T-helper 1 cell (primary cell): ENCODE results near the gene CDHR3.

ENCODE experiments used
- DNase-seq, 5 donors: peaks; one replicate each; pipeline ENCODE4 v3.0.0-alpha.2; 2012 to 2020

Gene CDHR3

GRCh38 chr7:106029941-106030340 lies 66.9 kb downstream of the CDHR3 start:
- no peak for DNase-seq

- no peak for DNase-seq
Observed at GRCh38 chr7:106031300-106032035, 68.4 kb downstream of the CDHR3 start.

- no peak for DNase-seq
Observed at GRCh38 chr7:106032295-106032694, 69.2 kb downstream of the CDHR3 start.

- no peak for DNase-seq
Observed at GRCh38 chr7:106033735-106034134, 70.7 kb downstream of the CDHR3 start.

GRCh38 chr7:106034383-106034782 lies 71.3 kb downstream of the CDHR3 start:
- DNase-seq = no peak

- DNase-seq = no peak
Observed at GRCh38 chr7:106035568-106035967, 72.5 kb downstream of the CDHR3 start.

- no peak for DNase-seq
Observed at GRCh38 chr7:106036004-106036403, 72.9 kb downstream of the CDHR3 start.

GRCh38 chr7:106037489-106038176 lies 74.6 kb downstream of the CDHR3 start:
- no peak for DNase-seq

GRCh38 chr7:106038289-106038688 lies 75.2 kb downstream of the CDHR3 start:
- no peak for DNase-seq

GRCh38 chr7:106038916-106039315 lies 75.9 kb downstream of the CDHR3 start:
- DNase-seq = no peak

- DNase-seq = no peak
Observed at GRCh38 chr7:106039486-106040060, 76.5 kb downstream of the CDHR3 start.

GRCh38 chr7:106041140-106041717 lies 78.2 kb downstream of the CDHR3 start:
- peak in 1 of 5 donors; percentile 29 for DNase-seq

- DNase-seq = no peak
Observed at GRCh38 chr7:106042196-106042611, 79.1 kb downstream of the CDHR3 start.

GRCh38 chr7:106045139-106045538 lies 82.1 kb downstream of the CDHR3 start:
- DNase-seq = no peak

- DNase-seq = no peak
Observed at GRCh38 chr7:106045586-106045985, 82.5 kb downstream of the CDHR3 start.

- no peak for DNase-seq
Observed at GRCh38 chr7:106047184-106047583, 84.1 kb downstream of the CDHR3 start.

- DNase-seq = no peak
Observed at GRCh38 chr7:106047818-106048705, 85.0 kb downstream of the CDHR3 start.

- DNase-seq = no peak
Observed at GRCh38 chr7:106048706-106049020, 85.6 kb downstream of the CDHR3 start.

- no peak for DNase-seq
Observed at GRCh38 chr7:106049139-106049752, 86.2 kb downstream of the CDHR3 start.

GRCh38 chr7:106050002-106050745 lies 87.1 kb downstream of the CDHR3 start:
- DNase-seq = no peak

- DNase-seq = no peak
Observed at GRCh38 chr7:106050746-106051117, 87.7 kb downstream of the CDHR3 start.

- DNase-seq = no peak
Observed at GRCh38 chr7:106052681-106053080, 89.6 kb downstream of the CDHR3 start.
